ENCODE data around the gene ATP11A.
A peak's percentile ranks its signal among the peaks of the same experiment; 100 is the strongest.

ATP11A gene

DNA sequence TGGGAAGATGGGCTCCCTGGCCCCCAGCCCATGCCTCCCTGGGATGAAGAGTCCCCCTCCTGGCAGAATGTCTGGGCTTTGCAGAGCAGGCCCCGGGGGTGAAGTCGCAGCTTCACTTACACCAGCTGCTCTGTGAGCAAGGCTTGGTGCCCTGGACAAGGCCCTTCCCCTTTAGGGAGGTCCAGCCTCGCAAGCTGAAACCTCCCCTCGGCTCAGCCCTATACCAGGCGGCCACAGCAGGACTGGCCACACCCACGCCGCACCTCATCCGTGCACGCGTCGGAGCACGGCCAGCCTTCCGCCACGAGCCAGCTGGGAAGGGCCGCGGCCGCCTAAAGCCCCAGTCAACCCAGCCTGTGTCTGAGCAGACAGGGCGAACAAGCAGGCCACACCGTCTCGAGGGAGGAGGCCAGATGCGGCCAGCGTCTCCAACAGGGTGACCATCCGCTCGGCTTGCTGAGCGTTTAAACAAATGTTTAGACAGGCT is 196.0 kb downstream of the ATP11A start:
- no peak for DNase-seq

GRCh38 chr13:112887151-112887550 is 197.3 kb downstream of the ATP11A start:
- no peak for DNase-seq

DNA sequence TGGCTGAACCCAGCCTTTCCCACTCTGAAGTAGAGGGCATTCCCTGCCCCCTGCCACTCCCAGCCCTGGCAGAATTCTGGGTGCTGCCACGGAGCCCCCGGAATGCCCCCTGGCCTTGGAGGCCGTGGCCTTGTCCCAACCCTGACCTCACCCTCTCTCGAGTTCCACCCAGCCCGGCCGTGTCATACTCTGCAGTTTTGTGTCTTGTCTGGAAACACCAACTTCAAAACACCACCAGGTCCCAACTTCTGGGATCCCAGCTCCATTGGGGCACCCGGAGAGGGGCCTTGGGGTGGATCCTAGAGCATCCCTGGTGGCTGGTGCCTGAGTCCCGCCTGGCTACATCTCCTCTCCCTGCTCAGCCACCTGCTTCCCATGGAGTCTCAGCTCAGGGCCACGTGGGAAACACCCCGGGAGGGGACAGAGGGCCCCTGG is 197.7 kb downstream of the ATP11A start:
- no peak for DNase-seq

GRCh38 chr13:112888238-112889111 is 198.6 kb downstream of the ATP11A start:
- no peak for DNase-seq

- DNase-seq = no peak
Measured at GRCh38 chr13:112889351-112890290, 199.8 kb downstream of the ATP11A start.

DNA sequence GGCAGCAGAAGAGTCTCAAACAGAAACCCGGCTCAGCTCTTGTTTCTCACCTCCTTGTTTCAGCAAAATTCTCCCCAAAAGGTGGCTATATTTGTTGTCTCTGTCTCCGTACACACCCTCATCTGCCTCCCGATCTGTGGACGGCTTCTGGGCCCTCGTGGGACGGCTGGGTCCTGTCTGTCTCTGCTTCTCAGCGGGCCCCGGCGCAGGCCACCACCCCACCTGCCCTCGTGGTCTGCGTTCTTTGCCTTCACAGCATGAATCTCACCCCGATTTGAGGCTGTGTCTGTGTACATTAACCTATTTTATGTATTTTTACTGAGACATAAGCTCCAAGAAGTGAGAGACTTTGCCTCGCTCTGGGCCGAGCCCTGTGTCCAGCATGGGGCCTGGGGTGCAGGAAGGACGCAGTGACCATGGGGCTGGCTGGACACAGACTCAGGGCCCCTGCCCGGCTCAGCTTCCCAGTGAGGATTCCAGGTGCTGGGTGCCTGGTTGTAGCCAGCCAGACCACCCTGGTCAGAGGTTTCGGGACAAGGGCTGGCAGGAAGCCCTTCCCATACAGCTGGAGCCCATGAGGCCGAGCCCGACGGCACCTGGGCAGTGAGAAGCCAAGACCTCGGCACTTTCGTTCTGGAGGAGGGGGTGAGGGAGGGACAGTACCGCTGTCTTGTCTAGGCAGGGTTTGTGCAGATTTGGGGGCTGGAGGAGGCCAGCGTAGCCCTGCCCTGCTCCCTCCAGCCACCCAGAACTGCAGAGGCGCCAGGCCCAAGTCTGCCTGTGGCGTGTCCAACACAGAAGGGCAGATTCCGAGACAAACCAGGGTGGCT is 200.7 kb downstream of the ATP11A start:
- no peak for DNase-seq

GRCh38 chr13:112891477-112892401 is 201.9 kb downstream of the ATP11A start:
- DNase-seq = no peak

- no peak for DNase-seq
Measured at GRCh38 chr13:112892426-112893206, 202.8 kb downstream of the ATP11A start.

DNA sequence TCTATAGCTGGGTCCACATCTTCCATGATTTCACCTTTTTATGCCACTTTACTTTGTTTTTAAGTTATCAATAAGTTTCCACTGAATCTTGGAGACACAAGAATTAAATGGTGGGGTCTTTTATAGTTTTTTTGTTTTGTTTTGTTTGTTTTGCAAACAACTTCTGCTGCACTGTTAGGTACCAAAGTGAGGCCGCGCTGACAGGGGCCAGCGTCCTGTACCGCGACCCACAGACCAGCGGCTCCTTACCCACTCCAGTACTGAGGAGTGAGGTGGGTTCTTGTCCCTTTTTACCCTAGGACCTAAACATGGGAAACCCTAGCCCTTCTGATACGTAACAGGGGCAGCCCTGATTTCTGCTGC is 203.3 kb downstream of the ATP11A start:
- no peak for DNase-seq

DNA sequence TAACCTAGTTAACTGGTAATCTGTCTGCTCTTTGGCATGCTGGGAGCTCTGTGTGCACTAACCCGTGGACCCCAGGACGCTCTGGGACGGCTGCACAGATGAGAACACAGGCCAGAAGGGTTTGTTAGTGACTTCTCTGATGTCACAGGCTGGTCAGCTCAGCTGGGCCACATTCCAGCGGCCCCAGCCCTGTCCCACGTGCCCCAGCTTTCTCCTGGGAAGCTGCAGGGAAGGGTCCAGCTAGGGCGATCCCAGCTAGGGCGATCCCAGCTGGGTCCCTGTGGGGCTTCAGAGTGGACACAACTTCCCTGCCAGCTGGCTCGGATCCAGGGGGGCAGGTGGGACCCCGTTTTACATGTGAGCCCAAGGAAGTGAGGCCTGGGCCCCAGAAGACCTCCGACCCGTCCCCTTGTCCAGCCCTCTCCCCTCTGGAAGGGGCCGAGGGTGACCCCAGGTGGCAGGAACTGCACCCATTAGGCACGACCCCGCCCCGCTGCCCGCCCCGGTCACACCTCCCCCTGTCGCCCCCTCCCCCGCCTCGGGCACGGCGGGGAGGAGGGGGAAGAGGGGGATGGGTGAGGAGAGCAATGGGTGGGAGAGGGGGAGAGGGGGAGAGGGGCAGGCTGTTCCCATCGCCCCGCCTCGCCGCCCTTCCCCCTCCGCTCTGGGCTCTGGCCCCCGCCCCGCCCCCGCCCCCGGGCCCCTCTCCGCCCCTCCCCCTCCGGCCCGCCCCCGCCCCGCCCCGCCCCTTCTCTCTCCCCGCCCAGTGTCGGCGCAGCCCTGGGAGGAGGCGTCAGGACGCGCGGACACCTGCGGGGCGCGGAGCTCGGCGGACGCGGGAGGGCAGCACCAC is 204.0 kb downstream of the ATP11A start:
- peak; percentile 17 for DNase-seq

- DNase-seq = no peak
Measured at GRCh38 chr13:112894423-112894672, 204.5 kb downstream of the ATP11A start.

DNA sequence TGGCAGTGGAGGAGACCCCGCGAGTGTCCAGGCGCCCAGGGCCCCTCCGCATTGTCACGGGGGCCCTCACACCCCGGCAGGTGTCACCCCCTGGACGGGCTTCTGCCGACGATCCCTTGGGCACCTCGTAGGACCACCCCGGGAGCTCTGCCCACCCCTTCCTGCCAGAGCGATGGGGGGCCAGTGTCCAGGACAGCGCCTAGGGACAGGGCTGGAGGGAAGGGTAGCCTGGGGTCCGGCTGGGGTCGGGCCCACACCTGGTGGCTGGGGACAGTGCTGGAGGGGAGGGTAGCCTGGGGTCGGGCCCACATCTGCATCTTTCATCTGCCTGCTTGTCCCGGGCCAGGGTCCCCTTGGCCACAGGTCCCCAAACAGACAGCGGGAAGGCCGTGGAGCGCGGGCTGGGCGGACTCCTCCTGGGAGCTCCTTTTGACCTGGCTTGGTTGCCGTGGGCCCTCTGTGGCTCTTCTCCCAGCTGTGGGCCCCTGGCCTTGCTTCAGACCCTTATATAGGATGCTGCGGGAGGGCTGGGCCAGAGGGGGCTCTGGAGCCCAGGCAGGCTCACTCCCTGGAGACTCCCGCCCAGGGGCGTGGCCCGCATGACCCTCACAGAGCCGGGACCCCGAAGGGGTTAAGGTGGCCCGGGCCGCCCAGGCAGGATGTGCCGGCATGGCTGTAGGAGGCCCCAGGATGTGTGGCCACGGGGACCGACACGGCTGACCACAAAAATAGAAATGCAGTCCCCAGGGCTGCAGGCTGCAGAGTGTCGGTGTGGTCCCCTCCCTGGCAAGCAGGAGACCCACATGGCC is 205.0 kb downstream of the ATP11A start:
- DNase-seq = no peak

DNA sequence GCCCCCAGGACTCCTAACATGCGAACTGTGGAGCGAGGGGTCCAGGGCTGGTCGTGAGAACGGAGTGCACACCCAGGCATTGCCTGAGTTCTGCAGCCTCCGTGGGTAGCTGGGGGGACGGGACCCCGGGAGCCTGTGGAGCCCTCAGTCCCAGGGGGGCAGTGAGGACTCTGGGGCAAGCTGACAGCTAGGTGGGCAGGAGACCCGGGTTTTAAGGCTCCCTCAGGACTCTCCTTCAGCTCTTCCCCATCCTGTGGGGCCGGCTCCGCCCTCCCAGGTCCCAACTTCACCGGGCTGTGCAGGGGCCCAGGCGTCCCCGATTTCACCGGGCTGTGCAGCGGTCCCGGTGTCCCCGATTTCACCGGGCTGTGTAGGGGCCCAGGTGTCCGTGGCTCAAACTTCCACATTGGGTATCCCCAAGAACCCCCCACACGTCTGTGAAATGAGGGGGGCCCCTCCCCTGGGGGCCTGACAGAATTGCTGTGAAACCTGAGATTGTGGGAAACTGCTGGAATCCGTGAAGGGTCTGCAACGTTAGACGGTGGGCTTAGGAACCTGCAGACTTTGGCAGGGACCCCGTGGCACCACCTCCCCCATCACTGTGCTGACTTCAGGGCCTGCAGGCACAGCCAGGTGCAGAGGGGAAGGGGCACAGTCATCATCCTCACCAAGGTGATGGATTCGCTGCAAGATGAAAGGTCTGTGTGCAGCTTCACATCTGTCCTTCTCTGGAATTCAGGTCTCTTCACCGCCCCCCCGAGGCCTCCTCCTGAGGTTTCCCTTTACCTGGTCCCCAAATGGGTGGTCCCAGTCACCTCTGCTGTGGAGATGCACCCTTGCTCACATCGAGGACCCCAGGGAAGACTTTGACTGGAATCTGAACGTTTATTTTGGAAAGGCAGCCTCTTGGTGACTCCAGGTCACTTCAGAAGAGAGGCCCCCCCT is 206.0 kb downstream of the ATP11A start:
- DNase-seq = no peak

- no peak for DNase-seq
Measured at GRCh38 chr13:112896736-112897602, 207.1 kb downstream of the ATP11A start.

DNA sequence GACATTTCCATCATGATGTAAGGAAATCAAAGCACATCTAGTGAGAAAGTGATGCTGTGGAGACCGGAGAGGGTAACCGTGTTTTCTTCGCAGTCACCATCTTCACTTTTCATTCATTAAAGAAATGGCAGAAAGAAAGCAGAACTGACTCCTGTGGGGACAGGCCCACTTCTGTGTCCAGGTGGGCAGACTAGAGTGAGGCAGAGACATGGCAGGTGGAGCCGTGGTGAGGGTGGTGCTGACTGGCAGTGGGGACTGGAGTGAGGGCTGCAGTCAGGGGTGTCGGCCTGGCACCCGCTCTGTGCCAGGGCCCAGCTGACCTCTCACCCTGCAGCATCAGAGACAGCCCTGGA is 207.7 kb downstream of the ATP11A start:
- DNase-seq = no peak

GRCh38 chr13:112897956-112898620 is 208.2 kb downstream of the ATP11A start:
- no peak for DNase-seq
